GM23248 (cell line): ENCODE results near the gene RASD2. TPM values are rescaled to one million over a fixed set of nuclear protein-coding genes. Genes with fewer than 3 reads are reported as not detected.

ENCODE experiments used
- DNase-seq: peaks from one replicate; pipeline ENCODE4 v3.0.0-alpha.2; 2015
- H2AFZ ChIP-seq: fragments of 200-600 bp; sonication (generic); 2 replicates; pipeline ENCODE4 v1.6.1; 2016; ENCODE audit warnings: antibody characterized with exemption
- H3F3A ChIP-seq: fragments of 200-600 bp; sonication (generic); 2 replicates; pipeline ENCODE4 v1.6.1; 2016; ENCODE audit warnings: mild to moderate bottlenecking, antibody characterized with exemption, mixed run types; ENCODE audit not compliant: insufficient read depth
- H3K27ac ChIP-seq: fragments of 200-600 bp; sonication (generic); 2 replicates; pipeline ENCODE4 v1.5.1; 2016; ENCODE audit warnings: mild to moderate bottlenecking
- H3K27me3 ChIP-seq: fragments of 200-600 bp; sonication (generic); replicated peaks from 2 replicates; pipeline ENCODE4 v1.6.1; 2016; ENCODE audit warnings: mild to moderate bottlenecking; ENCODE audit not compliant: insufficient read depth
- H3K36me3 ChIP-seq: fragments of 200-600 bp; sonication (generic); 2 replicates; pipeline ENCODE4 v1.6.1; 2016; ENCODE audit warnings: low read depth, mild to moderate bottlenecking
- H3K4me1 ChIP-seq: fragments of 200-600 bp; sonication (generic); 2 replicates; pipeline ENCODE4 v1.6.1; 2016; ENCODE audit warnings: mild to moderate bottlenecking; ENCODE audit not compliant: insufficient read depth
- H3K4me2 ChIP-seq: fragments of 200-600 bp; sonication (generic); one replicate; pipeline ENCODE4 v1.6.1; 2016; ENCODE audit warnings: mild to moderate bottlenecking; ENCODE audit not compliant: unreplicated experiment
- H3K4me3 ChIP-seq: fragments of 200-600 bp; sonication (generic); 2 replicates; pipeline ENCODE4 v1.5.1; 2016; ENCODE audit warnings: mild to moderate bottlenecking
- H3K79me2 ChIP-seq: fragments of 200-600 bp; sonication (generic); 2 replicates; pipeline ENCODE4 v1.6.1; 2016; ENCODE audit warnings: mild to moderate bottlenecking; ENCODE audit not compliant: insufficient read depth
- H3K9ac ChIP-seq: fragments of 200-600 bp; sonication (generic); 2 replicates; pipeline ENCODE4 v1.6.1; 2016; ENCODE audit warnings: mild to moderate bottlenecking
- H3K9me2 ChIP-seq: fragments of 200-600 bp; sonication (generic); 2 replicates; pipeline ENCODE4 v1.6.1; 2016; ENCODE audit warnings: mixed run types, mild to moderate bottlenecking, moderate library complexity; ENCODE audit not compliant: insufficient read depth
- H3K9me3 ChIP-seq: fragments of 200-600 bp; sonication (generic); one replicate; pipeline ENCODE4 v1.6.1; 2017; ENCODE audit warnings: low read depth
- H4K20me1 ChIP-seq: fragments of 200-600 bp; sonication (generic); 2 replicates; pipeline ENCODE4 v1.6.0; 2016; ENCODE audit not compliant: insufficient read depth
- EZH2 ChIP-seq: fragments of 200-600 bp; sonication (generic); IDR thresholded peaks from 2 replicates; pipeline ENCODE4 v1.6.1; 2018; ENCODE audit warnings: antibody characterized with exemption, mild to moderate bottlenecking; ENCODE audit not compliant: insufficient read depth, poor library complexity, severe bottlenecking
- EZH2phosphoT487 ChIP-seq: fragments of 200-600 bp; sonication (generic); IDR thresholded peaks from 2 replicates; pipeline ENCODE4 v1.6.1; 2018; ENCODE audit warnings: antibody characterized with exemption, moderate library complexity, mild to moderate bottlenecking, low read depth; ENCODE audit not compliant: insufficient read depth
- WGBS, 2 experiments: methylation state at CpG; one replicate each; pipeline ENCODE4 v1.1.6; 2015 to 2017; ENCODE audit warnings: low lambda C conversion rate in 2 of 2, low coverage in 1 of 2; ENCODE audit errors: missing lambda C conversion rate in 2 of 2; 5-methylcytosine and 5-hydroxymethylcytosine counted together
- in situ Hi-C: fragments of 300-500 bp; cut with MboI; formaldehyde crosslinking; loops from 2 replicates; pipeline ENCODE4 v1.15.0; 2020
- polyA plus RNA-seq: library from polyadenylated mRNA; unstranded; fragments of >200 nt; fragmentation: Nextera tagmentation; extraction: Ambion mirVana; gene quantifications from 2 replicates; pipeline ENCODE4 v1.2.1, GENCODE V29; 2016
- total RNA-seq: library from RNA; depleted of rRNA; stranded (reverse); fragments of >200 nt; shearing (Covaris generic); gene quantifications from 2 replicates; pipeline ENCODE4 v1.2.3, GENCODE V29; 2014

Gene RASD2
- total and polyA plus RNA-seq, 2 experiments from 2014 or later, result 0.76 to 1.5 TPM

- Histone ChIP-seq H3K9me2 (no peaks in the 10 kb centered on the region), H3K27ac (no peak overlapping the region), H3K79me2 (no peaks in the 10 kb centered on the region), H4K20me1 (no peaks in the 10 kb centered on the region), H3F3A (no peaks in the 10 kb centered on the region), H3K36me3 (no peaks in the 10 kb centered on the region), H3K4me2 (no peak overlapping the region), H2AFZ (no peak overlapping the region), H3K4me3 (no peak overlapping the region), H3K27me3 (no peaks in the 10 kb centered on the region), H3K9ac (no peak overlapping the region), H3K9me3 (no peaks in the 10 kb centered on the region), H3K4me1 (no peaks in the 10 kb centered on the region; the same call in 1 of the 2 replicates)
- TF ChIP-seq EZH2phosphoT487, result no peak
- TF ChIP-seq EZH2, result no peak
- WGBS, 2 experiments, result 85% methylated on average over 9 to 10 of the region's 10 CpGs
- no peak for DNase-seq
- in situ Hi-C loops, result no loop called here
Observed at GRCh38 chr22:35554297-35554845, 13.7 kb downstream of the RASD2 start.

GRCh38 chr22:35555483-35555890, 14.9 kb downstream of the RASD2 start:
- Histone ChIP-seq H3K9ac (no peak overlapping the region), H2AFZ (no peak overlapping the region), H3K4me3 (no peak overlapping the region), H3K4me2 (peak overlapping the region; percentile 9), H3K27me3 (no peaks in the 10 kb centered on the region), H4K20me1 (no peaks in the 10 kb centered on the region), H3K79me2 (no peaks in the 10 kb centered on the region), H3K9me2 (no peaks in the 10 kb centered on the region), H3K4me1 (no peaks in the 10 kb centered on the region; the same call in 1 of the 2 replicates), H3K27ac (no peak overlapping the region), H3K9me3 (no peaks in the 10 kb centered on the region), H3K36me3 (no peaks in the 10 kb centered on the region), H3F3A (peaks cover 4% of the 10 kb centered on the region; the same call in 1 of the 2 replicates)
- TF ChIP-seq EZH2, result no peak
- TF ChIP-seq EZH2phosphoT487, result no peak
- in situ Hi-C loops, result no loop called here
- DNase-seq, result peak; percentile 59
- 43 to 47% methylated on average over 13 of the region's 13 CpGs for WGBS, 2 experiments

DNA sequence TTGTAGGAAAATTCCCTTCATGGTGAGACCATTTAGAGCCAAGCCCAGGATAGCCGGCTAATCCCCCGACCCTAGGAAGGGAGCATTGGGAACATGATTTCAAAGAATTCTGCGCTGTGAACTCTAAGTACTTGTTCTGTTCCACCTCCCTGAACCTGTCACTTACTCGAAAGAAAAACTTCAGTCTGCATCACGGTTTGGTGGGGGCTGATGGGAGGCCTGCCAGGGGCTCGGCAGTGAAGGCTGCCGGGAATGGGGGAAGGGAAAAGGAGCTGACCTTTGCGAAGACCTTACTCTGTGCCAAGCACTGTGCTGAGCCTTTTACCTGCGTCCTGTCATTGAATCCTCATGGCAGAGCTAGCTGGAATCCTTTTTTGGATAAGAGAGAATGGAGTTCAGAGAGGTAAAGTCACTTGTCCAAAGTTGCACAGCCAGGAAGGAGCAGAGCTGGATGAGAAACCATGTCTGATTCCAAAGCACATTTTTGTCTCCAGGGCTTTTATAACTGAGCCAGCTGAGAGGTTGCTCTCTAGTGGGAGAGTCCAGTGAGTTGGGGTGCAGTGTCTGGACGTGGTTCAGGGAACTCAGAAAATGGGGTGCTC, 15.4 kb downstream of the RASD2 start:
- H3K4me2 ChIP-seq, result peak overlapping the region; percentile 9

GRCh38 chr22:35556666-35557065, 16.0 kb downstream of the RASD2 start:
- TF ChIP-seq EZH2 (no peak), EZH2phosphoT487 (no peak)
- H3F3A ChIP-seq, result peaks cover 9% of the 10 kb centered on the region; the same call in 1 of the 2 replicates
- H3K79me2 ChIP-seq, result no peaks in the 10 kb centered on the region
- DNase-seq, result peak; percentile 52
- no peak overlapping the region for H3K27ac ChIP-seq
- no peaks in the 10 kb centered on the region for H3K9me2 ChIP-seq
- no peaks in the 10 kb centered on the region for H4K20me1 ChIP-seq
- no peaks in the 10 kb centered on the region for H3K27me3 ChIP-seq
- no peaks in the 10 kb centered on the region for H3K36me3 ChIP-seq
- in situ Hi-C loops, result no loop called here
- H3K4me1 ChIP-seq, result peaks cover 5% of the 10 kb centered on the region
- H3K9me3 ChIP-seq, result no peaks in the 10 kb centered on the region
- no peak overlapping the region for H3K9ac ChIP-seq
- no peak overlapping the region for H2AFZ ChIP-seq
- WGBS, 2 experiments, result 97 to 98% methylated on average over 5 of the region's 5 CpGs
- no peak overlapping the region for H3K4me2 ChIP-seq
- no peak overlapping the region for H3K4me3 ChIP-seq

More for the DNA sequence above, 15.4 kb downstream of the RASD2 start:
- H3K27me3 ChIP-seq, result no peaks in the 10 kb centered on the region
- H4K20me1 ChIP-seq, result no peaks in the 10 kb centered on the region
- no peak overlapping the region for H2AFZ ChIP-seq
- no peaks in the 10 kb centered on the region; the same call in 1 of the 2 replicates for H3K4me1 ChIP-seq
- peaks cover 9% of the 10 kb centered on the region; the same call in 1 of the 2 replicates for H3F3A ChIP-seq
- DNase-seq, result no peak
- H3K27ac ChIP-seq, result no peak overlapping the region
- TF ChIP-seq EZH2 (no peak), EZH2phosphoT487 (no peak)
- H3K9me2 ChIP-seq, result no peaks in the 10 kb centered on the region
- H3K79me2 ChIP-seq, result no peaks in the 10 kb centered on the region
- no peaks in the 10 kb centered on the region for H3K9me3 ChIP-seq
- 52 to 58% methylated on average over 10 of the region's 10 CpGs for WGBS, 2 experiments
- no peak overlapping the region for H3K4me3 ChIP-seq
- in situ Hi-C loops, result no loop called here
- no peaks in the 10 kb centered on the region for H3K36me3 ChIP-seq
- H3K9ac ChIP-seq, result no peak overlapping the region
